GM21529 (cell line): Measurements from ENCODE around the gene POTEI.
"Not testable (repeated sequence)": the region's sequence is repeated elsewhere in the genome, so short reads cannot be mapped to it uniquely, and the experiment has no call there.

Source experiments
- ATAC-seq: cut with Tn5 transposase; IDR thresholded peaks from one replicate; pipeline ENCODE4 v1.9.1; 2021; ENCODE audit not compliant: unreplicated experiment

POTEI gene

DNA sequence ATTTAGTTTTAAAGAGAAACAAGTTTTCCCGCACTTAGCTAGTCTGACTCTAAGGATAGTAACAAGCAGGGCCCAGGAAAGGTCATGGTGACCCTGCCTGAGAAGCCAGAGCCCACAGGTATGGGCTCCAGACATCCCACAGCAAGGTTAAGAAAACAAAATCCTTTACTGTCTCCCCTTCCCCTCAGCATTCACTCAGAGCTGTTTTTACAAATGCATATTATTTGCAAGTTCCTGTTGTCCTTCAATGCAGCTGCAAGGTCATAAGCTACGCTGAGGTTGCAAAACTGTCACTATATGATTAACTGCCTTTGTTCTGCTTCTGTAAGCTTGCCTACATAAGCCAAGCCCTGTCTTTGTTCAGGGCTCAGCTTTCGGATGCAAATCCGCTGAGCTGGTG lies 18.1 kb downstream of the POTEI start:
- not testable (repeated sequence) for ATAC-seq

DNA sequence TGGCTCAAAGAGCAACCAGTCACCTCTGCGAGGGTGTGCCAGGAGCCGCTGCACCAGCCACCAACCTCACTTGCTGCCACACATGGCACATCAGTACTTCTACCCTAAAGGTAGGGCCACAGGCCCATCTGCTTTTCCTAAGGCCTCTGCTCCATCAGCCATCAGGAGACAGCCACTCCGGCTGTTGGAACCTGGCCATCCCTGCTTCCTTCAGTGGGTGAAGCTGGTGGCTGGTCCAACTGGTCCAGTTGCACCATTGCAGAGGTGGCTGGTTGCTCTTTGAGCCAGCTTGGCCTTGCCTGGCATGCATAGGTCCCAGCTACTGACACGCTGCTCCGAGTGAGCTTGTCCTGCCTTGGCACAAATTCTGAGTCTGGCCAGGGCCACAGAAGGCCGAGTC lies 53.7 kb downstream of the POTEI start:
- ATAC-seq, result not testable (repeated sequence)

DNA sequence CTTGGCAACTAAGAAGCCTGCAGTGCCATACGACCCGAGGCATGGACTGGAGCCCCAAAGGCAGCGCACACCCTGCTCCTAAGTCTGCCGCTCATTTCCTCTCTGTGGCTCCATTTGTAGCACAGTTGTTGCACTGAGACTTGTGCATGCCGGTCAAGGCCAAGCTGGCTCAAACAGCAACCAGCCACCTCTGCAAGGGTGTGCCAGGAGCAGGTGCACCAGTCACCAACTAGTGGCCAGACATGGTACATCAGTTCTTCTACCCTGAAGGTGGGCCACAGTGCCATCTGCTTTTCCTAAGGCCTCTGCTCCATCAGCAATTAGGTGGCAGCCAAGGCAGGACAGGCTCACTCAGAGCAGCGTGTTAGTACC lies 54.4 kb downstream of the POTEI start:
- not testable (repeated sequence) for ATAC-seq

DNA sequence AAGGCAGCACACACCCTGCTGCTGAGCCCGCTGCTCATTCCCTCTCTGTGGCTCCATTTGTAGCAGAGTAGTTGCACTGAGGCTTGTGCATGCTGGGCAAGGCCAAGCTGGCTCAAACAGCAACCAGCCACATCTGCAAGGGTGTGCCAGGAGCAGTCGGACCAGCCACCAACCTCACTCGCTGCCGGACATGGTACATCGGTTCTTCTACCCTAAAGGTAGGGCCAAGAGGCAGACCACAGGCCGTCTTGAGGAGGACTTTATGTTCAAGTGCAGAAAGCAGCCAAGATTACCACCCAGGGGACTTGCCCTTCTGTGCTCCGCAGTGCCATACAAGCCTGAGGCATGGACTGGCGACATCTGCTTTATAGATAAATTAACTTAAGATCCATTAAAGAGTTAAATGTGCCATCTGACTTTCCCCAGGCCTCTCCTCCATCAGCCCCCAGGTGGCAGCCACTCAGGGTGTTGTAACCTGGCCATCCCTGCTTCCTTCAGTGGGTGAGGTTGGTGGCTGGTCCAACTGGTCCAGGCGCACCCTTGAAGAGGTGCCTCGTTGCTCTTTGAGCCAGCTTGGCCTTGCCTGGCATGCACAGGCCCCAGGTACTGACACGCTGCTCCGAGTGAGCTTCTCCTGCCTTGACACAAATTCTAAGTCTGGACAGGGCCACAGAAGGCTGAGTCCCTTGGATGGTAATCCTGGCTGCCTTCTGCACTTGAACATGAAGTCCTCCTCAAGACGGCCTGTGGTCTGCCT lies 55.0 kb downstream of the POTEI start:
- not testable (repeated sequence) for ATAC-seq

DNA sequence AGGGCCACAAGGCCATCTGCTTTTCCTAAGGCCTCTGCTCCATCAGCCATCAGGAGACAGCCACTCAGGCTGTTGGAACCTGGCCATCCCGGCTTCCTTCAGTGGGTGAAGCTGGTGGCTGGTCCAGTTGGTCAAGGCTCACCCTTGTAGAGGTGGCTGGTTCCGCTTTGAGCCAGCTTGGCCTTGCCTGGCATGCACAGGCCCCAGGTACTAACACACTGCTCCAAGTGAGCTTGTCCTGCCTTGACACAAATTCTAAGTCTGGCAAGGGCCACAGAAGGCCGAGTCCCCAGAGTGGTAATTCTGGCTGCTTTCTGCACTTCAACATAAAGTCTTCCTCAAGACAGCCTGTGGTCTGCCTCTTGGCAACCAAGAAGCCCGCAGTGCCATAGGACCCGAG lies 56.2 kb downstream of the POTEI start:
- not testable (repeated sequence) for ATAC-seq

DNA sequence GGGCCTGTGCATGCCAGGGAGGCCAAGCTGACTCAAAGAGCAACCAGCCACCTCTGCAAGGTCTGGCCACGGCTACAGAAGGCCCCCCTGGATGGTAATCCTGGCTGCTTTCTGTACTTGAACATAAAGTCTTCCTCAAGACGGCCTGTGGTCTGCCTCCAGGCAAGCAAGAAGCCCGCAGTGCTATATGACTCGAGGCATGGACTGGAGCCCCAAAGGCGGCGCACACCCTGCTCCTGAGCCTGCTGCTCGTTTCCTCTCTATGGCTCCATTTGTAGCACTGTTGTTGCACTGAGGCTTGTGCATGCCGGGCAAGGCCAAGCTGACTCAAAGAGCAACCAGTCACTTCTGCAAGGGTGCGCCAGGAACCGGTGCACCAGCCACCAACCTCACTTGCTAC lies 57.3 kb downstream of the POTEI start:
- not testable (repeated sequence) for ATAC-seq

DNA sequence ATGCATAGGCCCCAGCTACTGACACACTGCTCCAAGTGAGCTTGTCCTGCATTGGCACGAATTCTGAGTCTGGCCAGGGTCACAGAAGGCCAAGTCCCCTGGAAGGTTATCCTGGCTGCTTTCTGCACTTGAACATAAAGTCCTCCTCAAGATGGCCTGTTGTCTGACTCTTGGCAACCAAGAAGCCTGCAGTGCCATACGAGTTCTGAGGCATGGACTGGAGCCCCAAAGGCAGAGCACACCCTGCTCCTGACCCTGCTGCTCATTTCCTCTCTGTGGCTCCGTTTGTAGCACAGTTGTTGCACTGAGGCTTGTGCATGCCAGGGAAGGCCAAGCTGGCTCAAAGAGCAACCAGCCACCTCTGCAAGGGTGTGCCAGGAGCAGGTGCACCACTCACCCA lies 57.9 kb downstream of the POTEI start:
- ATAC-seq, result not testable (repeated sequence)

DNA sequence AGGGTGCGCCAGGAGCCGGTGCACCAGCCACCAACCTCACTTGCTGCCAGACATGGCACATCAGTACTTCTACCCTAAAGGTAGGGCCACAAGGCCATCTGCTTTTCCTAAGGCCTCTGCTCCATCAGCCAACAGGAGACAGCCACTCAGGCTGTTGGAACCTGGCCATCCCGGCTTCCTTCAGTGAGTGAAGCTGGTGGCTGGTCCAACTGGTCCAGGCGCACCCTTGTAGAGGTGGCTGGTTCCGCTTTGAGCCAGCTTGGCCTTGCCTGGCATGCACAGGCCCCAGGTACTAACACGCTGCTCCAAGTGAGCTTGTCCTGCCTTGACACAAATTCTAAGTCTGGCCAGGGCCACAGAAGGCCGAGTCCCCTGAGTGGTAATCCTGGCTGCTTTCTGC lies 58.8 kb downstream of the POTEI start:
- ATAC-seq, result not testable (repeated sequence)

DNA sequence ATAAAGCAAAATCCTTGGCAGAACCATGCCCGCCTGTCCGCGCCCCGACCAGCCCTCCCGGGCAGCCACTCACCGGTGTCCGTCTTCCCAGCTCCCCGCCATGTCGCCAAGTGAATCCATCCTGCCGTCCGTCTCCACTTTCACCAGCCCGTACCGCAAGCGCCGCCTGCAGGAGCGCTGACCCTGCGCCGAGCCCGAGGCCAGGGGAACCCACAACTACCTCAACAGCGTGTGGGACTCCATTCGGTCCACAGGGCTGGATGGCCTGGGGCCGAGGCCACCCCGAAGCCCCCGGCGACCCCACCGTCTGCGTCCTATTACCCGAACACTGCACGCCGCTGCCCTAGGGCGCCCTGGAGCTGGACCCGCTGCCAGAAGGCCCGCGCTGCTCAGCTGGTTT lies 81.5 kb downstream of the POTEI start:
- peak; percentile 87 for ATAC-seq

DNA sequence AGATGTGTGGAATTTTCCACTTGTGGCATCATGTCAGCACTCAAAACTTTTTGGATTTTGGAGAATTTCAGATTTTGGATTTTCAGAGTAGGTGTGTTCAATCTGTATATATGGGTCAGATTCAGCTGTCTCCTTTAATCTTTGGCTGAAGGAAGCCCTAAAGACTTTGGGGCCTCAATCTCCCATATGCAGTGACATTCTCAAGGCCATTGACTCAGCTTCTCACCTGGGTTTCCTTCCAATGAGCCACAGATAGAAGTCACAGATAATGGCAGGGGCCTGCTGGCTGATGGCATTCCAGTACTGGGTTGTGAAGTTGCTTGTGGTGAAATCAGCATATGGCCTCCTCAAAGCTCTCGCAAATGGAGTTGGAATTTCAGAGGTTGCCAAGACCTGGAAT lies 90.3 kb downstream of the POTEI start:
- not testable (repeated sequence) for ATAC-seq

DNA sequence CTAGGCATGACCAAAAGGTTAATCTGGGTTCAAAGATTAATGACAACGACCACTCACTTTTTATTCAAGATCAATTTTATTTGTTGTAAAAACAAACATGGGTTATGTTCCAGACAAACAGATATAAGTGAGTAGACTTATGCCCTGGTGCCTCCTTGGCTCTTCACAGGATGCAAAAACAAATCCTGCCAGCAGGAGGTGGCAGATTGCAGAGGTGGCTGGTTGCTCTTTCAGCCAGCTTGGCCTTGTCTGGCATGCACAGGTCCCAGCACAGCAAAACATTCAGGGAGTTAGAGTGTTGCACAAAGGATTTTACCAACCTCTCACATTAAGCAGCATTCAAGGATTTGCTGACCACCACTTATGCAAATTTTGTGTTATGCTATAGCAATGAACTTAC lies 92.4 kb downstream of the POTEI start:
- ATAC-seq, result not testable (repeated sequence)
